Measurements from ENCODE around the gene LST1. TPM values are rescaled to one million over a fixed set of nuclear protein-coding genes. Genes with fewer than 3 reads are reported as not detected.

The LST1 gene
- total RNA-seq, 1 donor from 2014 or later, result 6.5 TPM

- Histone ChIP-seq H3K27me3 (ENCODE audit: low read depth) (no peaks in the 10 kb centered on the region), H3K27ac (replicated peaks) (no peak overlapping the region), H3K4me1 (no peaks in the 10 kb centered on the region), H3K4me3 (no peak overlapping the region), H3K36me3 (peaks cover 100% of the 10 kb centered on the region), H3K9me3 (replicated peaks) (no peaks in the 10 kb centered on the region)
- intact Hi-C loops (cut with micrococcal nuclease), result no loop called here
- DNase-seq, result no peak
- TF ChIP-seq CTCF (IDR thresholded peaks at IDR 0.05; ENCODE audit: borderline replicate concordance), result no peak
These were observed 45.7 kb downstream of the LST1 start for GRCh38 chr6:31631681-31632278.

GRCh38 chr6:31632279-31632946 lies 46.3 kb downstream of the LST1 start:
- DNase-seq, result no peak
- no peaks in the 10 kb centered on the region for H3K27me3 ChIP-seq (ENCODE audit: low read depth)
- TF ChIP-seq CTCF (IDR thresholded peaks at IDR 0.05; ENCODE audit: borderline replicate concordance), result no peak
- no peak overlapping the region for H3K4me3 ChIP-seq
- no peaks in the 10 kb centered on the region for H3K4me1 ChIP-seq
- H3K9me3 ChIP-seq (replicated peaks), result no peaks in the 10 kb centered on the region
- intact Hi-C loops (cut with micrococcal nuclease), result no loop called here
- H3K27ac ChIP-seq (replicated peaks), result no peak overlapping the region
- H3K36me3 ChIP-seq, result peaks cover 100% of the 10 kb centered on the region

GRCh38 chr6:31633447-31633846 lies 47.4 kb downstream of the LST1 start:
- Histone ChIP-seq H3K4me1 (no peaks in the 10 kb centered on the region), H3K9me3 (replicated peaks) (no peaks in the 10 kb centered on the region), H3K27ac (replicated peaks) (no peak overlapping the region), H3K36me3 (peaks cover 98% of the 10 kb centered on the region), H3K4me3 (no peak overlapping the region), H3K27me3 (ENCODE audit: low read depth) (no peaks in the 10 kb centered on the region)
- intact Hi-C loops (cut with micrococcal nuclease), result no loop called here
- no peak for DNase-seq
- TF ChIP-seq CTCF (IDR thresholded peaks at IDR 0.05; ENCODE audit: borderline replicate concordance), result no peak

- DNase-seq, result no peak
- Histone ChIP-seq H3K36me3 (peaks cover 98% of the 10 kb centered on the region), H3K27me3 (ENCODE audit: low read depth) (no peaks in the 10 kb centered on the region), H3K27ac (replicated peaks) (no peak overlapping the region), H3K4me1 (no peaks in the 10 kb centered on the region), H3K4me3 (no peak overlapping the region), H3K9me3 (replicated peaks) (no peaks in the 10 kb centered on the region)
- TF ChIP-seq CTCF (IDR thresholded peaks at IDR 0.05; ENCODE audit: borderline replicate concordance), result no peak
- intact Hi-C loops (cut with micrococcal nuclease), result no loop called here
These were observed 48.1 kb downstream of the LST1 start for GRCh38 chr6:31634131-31634530.

GRCh38 chr6:31634969-31635575 lies 49.0 kb downstream of the LST1 start:
- peaks cover 98% of the 10 kb centered on the region for H3K36me3 ChIP-seq
- intact Hi-C loops (cut with micrococcal nuclease), result no loop called here
- H3K27ac ChIP-seq (replicated peaks), result no peak overlapping the region
- TF ChIP-seq CTCF (IDR thresholded peaks at IDR 0.05; ENCODE audit: borderline replicate concordance), result no peak
- no peak for DNase-seq
- H3K4me3 ChIP-seq, result no peak overlapping the region
- H3K9me3 ChIP-seq (replicated peaks), result no peaks in the 10 kb centered on the region
- H3K27me3 ChIP-seq (ENCODE audit: low read depth), result no peaks in the 10 kb centered on the region
- no peaks in the 10 kb centered on the region for H3K4me1 ChIP-seq
